T-helper 2 cell treated with Interferon-gamma antibody and Interleukin-4, amounts not matched to agents 100 ng/mL and 5 ng/mL, for 36 hours (primary cell): Measurements from ENCODE around the gene MAD1L1. TPM values are rescaled to one million over a fixed set of nuclear protein-coding genes. Genes with fewer than 3 reads are reported as not detected.

Experiments used
- intact Hi-C: fragments of 100-400 bp; cut with micrococcal nuclease; formaldehyde crosslinking; loops from one replicate; pipeline ENCODE4 v1.15.1; 2023
- total RNA-seq: library from RNA; stranded (reverse); gene quantifications from 2 replicates; pipeline ENCODE4 v1.2.3, GENCODE V29; 2022

Gene MAD1L1
- total RNA-seq, 1 donor from 2014 or later: 130 TPM

GRCh38 chr7:1894906-1895663, 337.7 kb downstream of the MAD1L1 start:
- intact Hi-C loops: no loop called here

GRCh38 chr7:1894313-1894900, 338.3 kb downstream of the MAD1L1 start:
- intact Hi-C loops: no loop called here

DNA sequence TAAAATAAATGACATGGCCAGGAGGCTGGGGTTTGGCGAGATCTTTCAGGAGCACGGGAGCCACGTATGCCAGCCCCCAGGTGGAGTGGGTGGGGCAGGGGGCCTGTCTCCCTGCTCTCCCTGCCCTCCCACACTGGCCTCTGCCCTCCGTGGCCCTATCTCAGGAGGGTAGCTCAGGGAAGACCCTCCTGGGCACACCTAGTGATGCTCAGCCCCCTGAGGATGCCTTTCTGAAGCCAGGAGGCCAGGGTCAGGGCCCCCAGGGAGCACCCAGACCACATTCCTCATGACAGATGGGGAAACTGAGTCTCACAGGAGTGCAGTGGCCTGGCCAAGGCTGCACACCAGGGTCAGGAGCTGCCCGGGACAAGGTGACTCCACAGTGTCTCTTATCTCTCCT, 339.3 kb downstream of the MAD1L1 start:
- intact Hi-C loops: no loop called here

DNA sequence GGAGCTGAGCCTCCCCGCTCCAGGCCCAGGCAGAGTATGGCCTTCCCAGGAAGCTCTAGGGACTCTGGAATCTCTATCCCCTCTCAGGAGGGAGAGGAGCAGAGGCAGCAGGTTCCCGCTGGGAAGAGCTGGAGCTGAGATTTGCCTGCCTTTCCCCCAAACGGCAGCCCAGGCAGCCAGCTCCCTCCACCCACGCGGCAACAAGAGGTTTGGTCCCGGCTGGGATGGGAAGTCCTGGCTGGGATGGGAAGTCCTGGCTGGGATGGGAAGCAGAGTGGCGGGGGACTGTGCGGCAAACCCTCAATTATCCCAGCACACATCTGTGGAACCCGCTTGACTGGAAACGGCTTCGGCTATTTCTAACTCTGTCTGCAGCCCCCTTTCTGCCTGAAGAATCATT, 339.7 kb downstream of the MAD1L1 start:
- intact Hi-C loops: no loop called here

GRCh38 chr7:1892011-1892965, 340.5 kb downstream of the MAD1L1 start:
- intact Hi-C loops: no loop called here

DNA sequence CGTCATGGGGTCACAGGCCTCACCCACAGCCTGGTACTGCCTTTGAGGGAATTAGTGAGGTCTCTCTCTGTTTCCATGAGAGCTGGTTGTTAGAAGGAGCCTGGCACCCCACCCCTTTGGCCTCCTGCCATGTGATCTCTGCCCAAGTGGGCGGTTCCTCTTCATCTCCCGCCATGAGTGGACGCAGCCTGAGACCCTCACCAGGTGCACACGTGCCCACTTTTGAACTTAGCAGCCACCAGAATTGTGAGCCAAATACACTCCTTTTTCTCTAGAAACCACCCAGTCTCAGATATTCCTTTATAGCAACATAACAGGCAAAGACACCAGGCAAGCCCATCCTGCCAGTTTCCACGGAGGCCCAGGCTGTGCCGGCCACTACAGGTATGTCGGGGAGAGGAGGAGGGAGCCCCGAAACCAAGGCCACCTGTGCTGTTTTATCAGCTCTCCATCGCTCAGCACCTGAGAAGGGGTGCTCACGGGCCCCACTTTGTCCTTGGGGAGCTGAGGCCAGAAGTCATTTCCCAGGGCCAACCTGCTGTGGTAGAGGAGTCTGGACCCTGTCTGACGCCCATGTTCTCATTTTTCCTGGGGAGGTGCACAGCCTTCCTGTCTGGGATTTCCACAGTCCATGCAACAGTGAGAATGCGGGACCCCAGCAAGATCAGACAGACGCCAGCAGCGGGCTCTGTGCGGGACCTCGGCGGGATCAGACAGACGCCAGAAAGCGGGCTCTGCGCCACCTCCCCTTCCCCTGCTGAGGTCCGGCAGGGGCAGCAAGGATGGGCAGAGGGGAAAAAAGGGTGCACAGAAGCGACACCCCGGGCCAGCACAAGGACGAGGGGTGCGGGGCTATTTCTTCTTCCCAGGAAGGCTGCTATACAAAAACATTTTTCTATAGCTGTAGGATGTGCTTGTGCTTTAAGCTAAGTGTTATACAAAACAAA, 342.2 kb downstream of the MAD1L1 start:
- intact Hi-C loops: no loop called here

GRCh38 chr7:1889556-1890181, 343.1 kb downstream of the MAD1L1 start:
- intact Hi-C loops: no loop called here

- intact Hi-C loops: no loop called here
Measured at GRCh38 chr7:1889091-1889490, 343.7 kb downstream of the MAD1L1 start.

- intact Hi-C loops: no loop called here
Measured at GRCh38 chr7:1888425-1888824, 344.3 kb downstream of the MAD1L1 start.

- intact Hi-C loops: no loop called here
Measured at GRCh38 chr7:1887251-1887650, 345.5 kb downstream of the MAD1L1 start.

GRCh38 chr7:1886361-1887064, 346.2 kb downstream of the MAD1L1 start:
- intact Hi-C loops: no loop called here

DNA sequence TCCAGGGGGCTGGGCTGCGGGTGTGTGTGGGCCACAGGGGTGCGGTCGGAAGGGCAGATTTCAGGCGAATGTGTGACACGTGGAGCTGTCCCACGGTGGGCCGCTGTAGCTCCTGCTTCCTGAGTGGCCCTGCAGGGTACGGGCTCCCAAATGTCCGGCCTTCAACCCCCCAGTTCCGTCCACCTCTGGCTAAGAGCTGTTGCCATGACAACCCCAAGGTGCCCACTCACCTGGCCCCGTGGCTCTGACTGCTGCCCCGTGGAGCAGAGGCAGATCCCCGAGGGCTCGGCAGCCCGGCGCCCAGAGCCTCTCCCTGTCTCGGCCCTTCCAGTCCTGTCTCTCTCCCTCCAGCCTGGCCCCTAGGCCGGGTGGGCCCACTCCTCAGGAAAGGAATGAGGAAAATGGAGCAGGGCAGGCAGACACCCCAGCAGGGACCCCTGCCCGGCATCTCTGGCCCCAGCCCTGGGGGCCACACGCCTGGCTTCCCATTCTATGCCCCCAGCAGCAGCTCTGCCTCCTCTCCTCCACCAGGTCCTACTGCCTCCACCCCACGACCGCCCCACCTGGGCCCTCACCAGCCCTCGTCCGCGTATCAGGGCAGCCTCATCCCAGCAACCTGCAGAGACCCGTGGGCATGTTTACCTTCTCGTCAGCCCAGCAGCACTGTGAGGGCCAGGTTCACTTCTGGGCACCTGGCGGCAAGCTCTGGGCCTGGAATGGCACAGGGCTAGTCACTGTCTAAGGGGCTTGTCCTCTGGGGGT, 347.1 kb downstream of the MAD1L1 start:
- intact Hi-C loops: no loop called here

GRCh38 chr7:1884583-1885350, 348.0 kb downstream of the MAD1L1 start:
- intact Hi-C loops: no loop called here

GRCh38 chr7:1883834-1884582, 348.7 kb downstream of the MAD1L1 start:
- intact Hi-C loops: no loop called here

DNA sequence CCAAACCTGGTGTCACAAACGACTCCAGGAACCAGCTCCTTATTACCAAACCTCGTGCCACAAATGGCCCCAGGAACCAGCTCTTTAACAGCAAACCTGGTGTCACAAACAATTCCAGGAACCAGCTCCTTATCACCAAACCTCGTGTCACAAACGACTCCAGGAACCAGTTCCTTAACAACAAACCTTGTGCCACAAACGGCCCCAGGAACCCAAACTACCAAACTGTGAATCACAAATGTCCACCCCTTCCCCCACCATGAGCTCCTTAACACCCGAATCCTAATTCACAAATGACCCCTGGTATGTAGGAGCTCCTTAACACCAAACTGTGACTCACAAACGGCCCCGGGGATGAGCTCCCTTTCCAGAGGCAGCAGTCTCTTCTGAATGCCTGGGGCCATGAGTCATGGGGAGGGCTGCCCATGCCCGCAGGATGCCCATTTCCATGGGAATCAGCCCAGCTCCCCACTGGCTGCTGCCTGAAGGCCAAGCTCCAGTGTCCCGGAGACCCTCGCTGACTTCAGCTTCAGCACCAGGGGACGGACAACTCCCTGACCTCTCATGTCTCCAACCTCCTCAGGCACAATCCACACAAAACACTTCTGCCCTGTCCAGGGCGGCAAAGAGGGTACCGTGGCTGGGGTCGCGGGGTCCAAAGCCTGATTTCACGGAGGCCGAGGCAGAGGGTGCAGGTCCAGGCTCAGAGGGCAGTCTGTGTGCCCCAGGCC, 349.5 kb downstream of the MAD1L1 start:
- intact Hi-C loops: no loop called here

- intact Hi-C loops: no loop called here
Measured at GRCh38 chr7:1882451-1882850, 350.3 kb downstream of the MAD1L1 start.

GRCh38 chr7:1881946-1882345, 350.8 kb downstream of the MAD1L1 start:
- intact Hi-C loops: no loop called here
